Endodermal cell (in vitro differentiated cells): ENCODE measurements around the gene TMEM101. TPM values are rescaled to one million over a fixed set of nuclear protein-coding genes. Genes with fewer than 3 reads are reported as not detected.
"Not testable (repeated sequence)": the region's sequence is repeated elsewhere in the genome, so short reads cannot be mapped to it uniquely, and the experiment has no call there.

Experiments used
- DNase-seq: peaks from one replicate; pipeline ENCODE4 v3.0.0-alpha.2; 2017
- H3K27ac ChIP-seq: 2 replicates; pipeline ENCODE4 v1.5.1; 2013; ENCODE audit warnings: mild to moderate bottlenecking, low read depth, low read length, moderate library complexity
- H3K27me3 ChIP-seq: 2 replicates; pipeline ENCODE4 v1.6.1; 2013; ENCODE audit warnings: mild to moderate bottlenecking, low read length, moderate library complexity; ENCODE audit not compliant: insufficient read depth, control insufficient read depth, poor library complexity, severe bottlenecking
- H3K36me3 ChIP-seq: 2 replicates; pipeline ENCODE4 v1.7.0; 2013; ENCODE audit warnings: mild to moderate bottlenecking, low read length, moderate library complexity; ENCODE audit not compliant: control insufficient read depth, insufficient read depth
- H3K4me1 ChIP-seq: one replicate; pipeline ENCODE4 v1.7.0; 2013; ENCODE audit warnings: low read length; ENCODE audit not compliant: control insufficient read depth, insufficient read depth
- H3K4me3 ChIP-seq: 2 replicates; pipeline ENCODE4 v1.5.1; 2013; ENCODE audit warnings: mild to moderate bottlenecking, low read length, moderate library complexity
- H3K9ac ChIP-seq: 2 replicates; pipeline ENCODE4 v1.6.1; 2013; ENCODE audit warnings: mild to moderate bottlenecking, low read length, moderate library complexity; ENCODE audit not compliant: poor library complexity, severe bottlenecking; ENCODE audit errors: extremely low read depth
- H3K9me3 ChIP-seq: 2 replicates; pipeline ENCODE4 v1.6.1; 2013; ENCODE audit warnings: mild to moderate bottlenecking, low read length, moderate library complexity; ENCODE audit not compliant: control insufficient read depth
- H3K27ac Mint-ChIP-seq: 2 replicates; pipeline ENCODE4 v1.8.0; 2020; ENCODE audit warnings: mixed read lengths
- H3K27me3 Mint-ChIP-seq: 2 replicates; pipeline ENCODE4 v1.8.0; 2021; ENCODE audit warnings: mild to moderate bottlenecking, mixed read lengths; ENCODE audit not compliant: insufficient read depth
- H3K36me3 Mint-ChIP-seq: 2 replicates; pipeline ENCODE4 v1.8.0; 2020; ENCODE audit warnings: low read depth, mixed read lengths
- H3K4me1 Mint-ChIP-seq: 2 replicates; pipeline ENCODE4 v1.8.0; 2020; ENCODE audit warnings: mixed read lengths
- H3K4me3 Mint-ChIP-seq: 2 replicates; pipeline ENCODE4 v1.8.0; 2020; ENCODE audit warnings: mild to moderate bottlenecking, moderate library complexity, mixed read lengths
- H3K9me3 Mint-ChIP-seq: 2 replicates; pipeline ENCODE4 v1.8.0; 2020; ENCODE audit warnings: mild to moderate bottlenecking, mixed read lengths
- WGBS, 2 experiments: methylation state at CpG; one replicate each; pipeline versions ENCODE4 v1.1.5 to v1.1.7; 2013; ENCODE audit warnings: missing lambda C conversion rate in 2 of 2, mixed read lengths in 1 of 2; ENCODE audit not compliant: insufficient coverage in 1 of 2, insufficient read length in 1 of 2; 5-methylcytosine and 5-hydroxymethylcytosine counted together
- total RNA-seq, 2 donors: library from RNA; stranded (reverse); fragmentation: NEBNext Ultra II Directional in 1 of 2; extraction: Animal tissue kit (Norgen Biotek cat#: 25700) in 1 of 2; gene quantifications; 2 replicates in 1 of 2; 3 replicates in 1 of 2; pipeline ENCODE4 v1.2.1, GENCODE V29; 2021
- TF ChIP-seq, protein P1 (sequence below): fragments of 200-600 bp; sonication (generic); conservative IDR thresholded peaks from 2 replicates; pipeline ENCODE4 v1.5.0; 2021; ENCODE audit warnings: antibody characterized with exemption, mild to moderate bottlenecking

Gene TMEM101
- total RNA-seq, 2 donors from 2014 or later, result 27.2 to 27.7 TPM

GRCh38 chr17:43976963-43977837 lies 37.6 kb downstream of the TMEM101 start:
- no peaks in the 10 kb centered on the region for H3K9me3 Mint-ChIP-seq
- peaks cover 56% of the 10 kb centered on the region for H3K27me3 Mint-ChIP-seq
- no peaks in the 10 kb centered on the region for H3K36me3 Mint-ChIP-seq

DNA sequence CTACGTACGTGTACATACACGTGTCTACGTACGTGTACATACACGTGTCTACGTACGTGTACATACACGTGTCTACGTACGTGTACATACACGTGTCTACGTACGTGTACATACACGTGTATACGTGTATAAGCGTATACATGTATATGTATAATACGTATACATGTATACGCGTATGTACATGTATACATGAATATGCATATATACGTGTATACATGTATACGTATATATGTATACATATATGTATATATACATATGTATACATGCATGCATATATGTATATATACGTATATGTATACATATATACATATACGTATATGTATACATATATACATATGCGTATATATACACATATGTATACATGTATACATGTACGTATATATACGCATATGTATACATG lies 38.9 kb downstream of the TMEM101 start:
- Mint-ChIP-seq H3K36me3 (no peaks in the 10 kb centered on the region), H3K9me3 (no peaks in the 10 kb centered on the region), H3K4me3 (no peak overlapping the region), H3K4me1 (no peaks in the 10 kb centered on the region), H3K27ac (no peak overlapping the region), H3K27me3 (peaks cover 46% of the 10 kb centered on the region)
- Histone ChIP-seq H3K4me3 (no peak overlapping the region), H3K27me3 (peaks cover 21% of the 10 kb centered on the region), H3K27ac (no peak overlapping the region), H3K36me3 (no peaks in the 10 kb centered on the region), H3K9ac (no peak overlapping the region), H3K9me3 (no peaks in the 10 kb centered on the region), H3K4me1 (no peaks in the 10 kb centered on the region)
- DNase-seq, result no peak
- 100% methylated on average over 1 of the region's 27 CpGs; no CpG with 5 or more reads in 1 of the 2 experiments for WGBS, 2 experiments
- TF ChIP-seq, protein P1, sequence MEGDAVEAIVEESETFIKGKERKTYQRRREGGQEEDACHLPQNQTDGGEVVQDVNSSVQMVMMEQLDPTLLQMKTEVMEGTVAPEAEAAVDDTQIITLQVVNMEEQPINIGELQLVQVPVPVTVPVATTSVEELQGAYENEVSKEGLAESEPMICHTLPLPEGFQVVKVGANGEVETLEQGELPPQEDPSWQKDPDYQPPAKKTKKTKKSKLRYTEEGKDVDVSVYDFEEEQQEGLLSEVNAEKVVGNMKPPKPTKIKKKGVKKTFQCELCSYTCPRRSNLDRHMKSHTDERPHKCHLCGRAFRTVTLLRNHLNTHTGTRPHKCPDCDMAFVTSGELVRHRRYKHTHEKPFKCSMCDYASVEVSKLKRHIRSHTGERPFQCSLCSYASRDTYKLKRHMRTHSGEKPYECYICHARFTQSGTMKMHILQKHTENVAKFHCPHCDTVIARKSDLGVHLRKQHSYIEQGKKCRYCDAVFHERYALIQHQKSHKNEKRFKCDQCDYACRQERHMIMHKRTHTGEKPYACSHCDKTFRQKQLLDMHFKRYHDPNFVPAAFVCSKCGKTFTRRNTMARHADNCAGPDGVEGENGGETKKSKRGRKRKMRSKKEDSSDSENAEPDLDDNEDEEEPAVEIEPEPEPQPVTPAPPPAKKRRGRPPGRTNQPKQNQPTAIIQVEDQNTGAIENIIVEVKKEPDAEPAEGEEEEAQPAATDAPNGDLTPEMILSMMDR, result no peak

More at GRCh38 chr17:43976963-43977837, 37.6 kb downstream of the TMEM101 start:
- no peak for DNase-seq
- no peak overlapping the region for H3K9ac ChIP-seq
- no peaks in the 10 kb centered on the region for H3K36me3 ChIP-seq
- H3K27ac Mint-ChIP-seq, result no peak overlapping the region
- H3K9me3 ChIP-seq, result no peaks in the 10 kb centered on the region
- 73 to 76% methylated on average over 5 to 8 of the region's 9 CpGs for WGBS, 2 experiments
- TF ChIP-seq, protein P1, result no peak
- no peaks in the 10 kb centered on the region for H3K4me1 ChIP-seq
- peaks cover 28% of the 10 kb centered on the region for H3K27me3 ChIP-seq
- no peak overlapping the region for H3K27ac ChIP-seq
- H3K4me3 Mint-ChIP-seq, result no peak overlapping the region
- H3K4me1 Mint-ChIP-seq, result no peaks in the 10 kb centered on the region
- no peak overlapping the region for H3K4me3 ChIP-seq

DNA sequence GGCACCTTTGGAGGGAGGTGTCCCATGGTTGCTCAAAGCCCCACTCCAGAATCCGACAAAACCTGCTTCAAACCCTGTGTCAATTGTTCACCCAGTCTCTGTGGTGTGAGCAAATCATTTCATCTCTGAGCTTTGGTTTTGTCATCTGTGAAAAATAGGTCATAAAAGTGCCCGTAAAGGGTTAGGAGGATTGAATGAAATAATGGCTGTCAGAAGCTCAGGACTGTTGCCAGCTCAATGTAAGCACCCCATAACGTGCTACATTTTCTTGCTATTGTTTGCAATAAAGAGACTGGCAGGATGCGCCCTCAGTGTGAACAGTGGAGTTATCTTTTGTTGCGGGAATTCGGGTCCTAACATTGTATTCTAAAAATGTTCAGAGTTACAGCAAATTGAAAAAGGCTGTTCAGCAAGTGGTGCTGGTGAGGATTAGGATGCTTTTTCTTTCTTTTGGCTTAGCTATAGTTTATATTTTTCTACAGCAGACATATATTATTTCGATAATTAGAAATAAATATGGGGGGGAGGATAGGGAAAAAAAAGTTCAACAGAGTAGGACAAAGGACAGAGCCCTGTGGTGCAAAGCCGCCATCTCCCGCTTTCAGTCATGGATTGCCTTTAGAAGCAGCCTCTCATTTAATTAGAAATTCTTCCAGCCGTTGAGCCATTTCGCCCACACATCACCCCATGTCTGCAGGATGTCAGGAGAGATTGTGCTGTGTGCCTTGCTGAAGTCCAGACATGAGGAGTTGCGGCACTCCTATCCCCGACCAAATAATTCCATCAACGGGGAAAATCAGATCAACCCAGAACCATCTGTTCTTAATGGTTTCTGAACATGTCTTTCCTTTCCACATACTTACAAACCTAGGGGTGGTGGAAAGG lies 40.1 kb downstream of the TMEM101 start:
- H3K27ac Mint-ChIP-seq, result no peak overlapping the region
- TF ChIP-seq, protein P1, result no peak
- H3K4me1 Mint-ChIP-seq, result no peaks in the 10 kb centered on the region

DNA sequence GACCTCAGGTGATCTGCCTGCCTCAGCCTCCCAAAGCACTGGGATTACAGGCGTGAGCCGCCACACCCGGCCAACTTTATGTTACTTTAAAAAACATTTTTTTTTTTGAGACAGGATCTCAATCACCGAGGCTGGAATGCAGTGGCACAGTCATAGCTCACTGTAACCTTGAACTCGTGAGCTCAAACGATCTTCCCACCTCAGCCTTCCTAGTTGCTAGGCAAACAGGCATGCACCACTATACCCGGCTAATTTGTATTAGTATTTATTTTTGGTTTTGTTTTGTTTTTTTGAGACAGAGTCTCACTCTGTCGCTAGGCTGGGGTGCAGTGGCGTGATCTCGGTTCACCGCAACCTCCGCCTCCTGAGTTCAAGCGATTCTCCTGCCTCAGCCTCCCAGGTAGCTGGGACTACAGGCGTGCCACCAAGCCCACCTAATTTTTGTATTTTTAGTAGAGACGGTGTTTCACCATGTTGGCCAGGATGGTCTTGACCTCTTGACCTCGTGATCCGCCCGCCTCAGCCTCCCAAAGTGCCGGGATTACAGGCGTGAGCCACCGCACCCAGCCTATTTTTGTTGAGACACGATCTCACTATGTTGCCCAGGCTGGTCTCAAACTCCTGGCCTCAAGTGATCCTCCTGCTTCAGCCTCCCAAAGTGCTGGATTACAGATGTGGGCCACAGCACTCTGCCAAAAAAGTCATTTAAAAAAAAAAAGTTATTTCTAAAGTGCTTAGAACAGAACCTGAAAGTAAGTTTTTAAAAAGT lies 42.1 kb downstream of the TMEM101 start:
- not testable (repeated sequence) for H3K9me3 ChIP-seq, H3K27ac ChIP-seq, H3K9ac ChIP-seq, DNase-seq, H3K27me3 ChIP-seq, H3K27ac Mint-ChIP-seq, H3K4me1 Mint-ChIP-seq, H3K4me1 ChIP-seq, H3K4me3 ChIP-seq, H3K4me3 Mint-ChIP-seq, H3K36me3 Mint-ChIP-seq, H3K36me3 ChIP-seq, H3K9me3 Mint-ChIP-seq
- 90% methylated on average over 20 to 22 of the region's 22 CpGs for WGBS, 2 experiments
- peaks cover 27% of the 10 kb centered on the region for H3K27me3 Mint-ChIP-seq

More for the DNA sequence above, 40.1 kb downstream of the TMEM101 start:
- Histone ChIP-seq H3K36me3 (no peaks in the 10 kb centered on the region), H3K4me3 (no peak overlapping the region), H3K9me3 (no peaks in the 10 kb centered on the region), H3K4me1 (no peaks in the 10 kb centered on the region), H3K27ac (peak overlapping the region; percentile 48), H3K27me3 (peaks cover 19% of the 10 kb centered on the region), H3K9ac (no peak overlapping the region)
- 71 to 88% methylated on average over 6 to 14 of the region's 14 CpGs for WGBS, 2 experiments
- Mint-ChIP-seq H3K27me3 (peaks cover 41% of the 10 kb centered on the region), H3K4me3 (no peak overlapping the region), H3K36me3 (no peaks in the 10 kb centered on the region), H3K9me3 (no peaks in the 10 kb centered on the region)
- DNase-seq, result no peak
